OCI-LY3 (cell line): ENCODE results near the gene MUCL3.
"Not testable (repeated sequence)": the region's sequence is repeated elsewhere in the genome, so short reads cannot be mapped to it uniquely, and the experiment has no call there.

Experiments
- H2AFZ ChIP-seq: fragments of 200-600, 300-600 bp; shearing (Covaris generic); 2 replicates; pipeline ENCODE4 v1.6.0; 2014; ENCODE audit warnings: antibody characterized with exemption, low read depth, low read length
- H3K27ac ChIP-seq: fragments of 200-600, 300-600 bp; sonication (generic); 2 replicates; pipeline ENCODE4 v1.5.1; 2014; ENCODE audit warnings: mild to moderate bottlenecking, low read length, moderate library complexity, mixed read lengths
- H3K27me3 ChIP-seq: fragments of 200-600, 300-600 bp; sonication (generic); 2 replicates; pipeline ENCODE4 v1.6.1; 2014; ENCODE audit warnings: low read depth, low read length, mixed read lengths
- H3K36me3 ChIP-seq: fragments of 200-600, 300-600 bp; sonication (generic); replicated peaks from 2 replicates; pipeline ENCODE3; 2014; ENCODE audit warnings: low read depth, low read length, mixed read lengths
- H3K4me1 ChIP-seq: fragments of 300-600, 200-600 bp; sonication (generic); 2 replicates; pipeline ENCODE4 v1.6.1; 2014; ENCODE audit warnings: low read length, mixed read lengths
- H3K4me2 ChIP-seq: fragments of 200-600, 300-600 bp; sonication (generic); 2 replicates; pipeline ENCODE4 v1.6.1; 2014; ENCODE audit warnings: low read length, mixed read lengths
- H3K4me3 ChIP-seq: fragments of 300-600, 200-600 bp; sonication (generic); 2 replicates; pipeline ENCODE4 v1.5.1; 2014; ENCODE audit warnings: antibody characterized with exemption, mild to moderate bottlenecking, low read length, moderate library complexity
- H3K79me2 ChIP-seq: fragments of 300-600, 200-600 bp; shearing (Covaris generic); 2 replicates; pipeline ENCODE4 v1.6.1; 2014; ENCODE audit warnings: mild to moderate bottlenecking, low read length, mixed read lengths
- H3K9ac ChIP-seq: fragments of 300-600, 200-600 bp; shearing (Covaris generic); 2 replicates; pipeline ENCODE4 v1.6.0; 2014; ENCODE audit warnings: mild to moderate bottlenecking, low read length, moderate library complexity
- H3K9me3 ChIP-seq: fragments of 200-600, 300-600 bp; shearing (Covaris generic); 2 replicates; pipeline ENCODE4 v1.6.1; 2014; ENCODE audit warnings: low read length, mixed read lengths; ENCODE audit not compliant: insufficient read depth
- H4K20me1 ChIP-seq: fragments of 200-600, 300-600 bp; sonication (generic); 2 replicates; pipeline ENCODE4 v1.6.1; 2016; ENCODE audit warnings: low read length, mixed read lengths; ENCODE audit not compliant: insufficient read depth
- EZH2phosphoT487 ChIP-seq: fragments of 200-600 bp; shearing (Covaris generic); IDR thresholded peaks from 2 replicates; pipeline ENCODE4 v1.6.1; 2018; ENCODE audit warnings: antibody characterized with exemption, mixed run types, low read depth
- TF ChIP-seq, protein P1 (sequence below): fragments of 200-600, 300-600 bp; sonication (generic); IDR thresholded peaks from 2 replicates; pipeline ENCODE4 v1.5.1; 2014; ENCODE audit warnings: antibody characterized with exemption, low read length, low read depth

MUCL3 gene

GRCh38 chr6:30907758-30908591 is 32.8 kb upstream of the MUCL3 start, which contains the start of gene GTF2H4:
GTF2H4 (plus strand) TSS chr6:30908207.
- Histone ChIP-seq H4K20me1 (no peaks in the 10 kb centered on the region), H3K4me3 (peak within 1 kb of the TSS; percentile 99), H3K4me1 (peaks cover 7% of the 10 kb centered on the region), H3K4me2 (peak within 1 kb of the TSS; percentile 96), H3K79me2 (peaks cover 9% of the 10 kb centered on the region; the same call in 1 of the 2 replicates), H3K9ac (peak within 1 kb of the TSS; percentile 86), H2AFZ (peak within 1 kb of the TSS; percentile 92), H3K9me3 (no peaks in the 10 kb centered on the region), H3K36me3 (no peaks in the 10 kb centered on the region), H3K27ac (no peak within 1 kb of the TSS), H3K27me3 (no peaks in the 10 kb centered on the region)
- TF ChIP-seq, protein P1, sequence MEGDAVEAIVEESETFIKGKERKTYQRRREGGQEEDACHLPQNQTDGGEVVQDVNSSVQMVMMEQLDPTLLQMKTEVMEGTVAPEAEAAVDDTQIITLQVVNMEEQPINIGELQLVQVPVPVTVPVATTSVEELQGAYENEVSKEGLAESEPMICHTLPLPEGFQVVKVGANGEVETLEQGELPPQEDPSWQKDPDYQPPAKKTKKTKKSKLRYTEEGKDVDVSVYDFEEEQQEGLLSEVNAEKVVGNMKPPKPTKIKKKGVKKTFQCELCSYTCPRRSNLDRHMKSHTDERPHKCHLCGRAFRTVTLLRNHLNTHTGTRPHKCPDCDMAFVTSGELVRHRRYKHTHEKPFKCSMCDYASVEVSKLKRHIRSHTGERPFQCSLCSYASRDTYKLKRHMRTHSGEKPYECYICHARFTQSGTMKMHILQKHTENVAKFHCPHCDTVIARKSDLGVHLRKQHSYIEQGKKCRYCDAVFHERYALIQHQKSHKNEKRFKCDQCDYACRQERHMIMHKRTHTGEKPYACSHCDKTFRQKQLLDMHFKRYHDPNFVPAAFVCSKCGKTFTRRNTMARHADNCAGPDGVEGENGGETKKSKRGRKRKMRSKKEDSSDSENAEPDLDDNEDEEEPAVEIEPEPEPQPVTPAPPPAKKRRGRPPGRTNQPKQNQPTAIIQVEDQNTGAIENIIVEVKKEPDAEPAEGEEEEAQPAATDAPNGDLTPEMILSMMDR: no peak
- no peak for TF ChIP-seq EZH2phosphoT487

DNA sequence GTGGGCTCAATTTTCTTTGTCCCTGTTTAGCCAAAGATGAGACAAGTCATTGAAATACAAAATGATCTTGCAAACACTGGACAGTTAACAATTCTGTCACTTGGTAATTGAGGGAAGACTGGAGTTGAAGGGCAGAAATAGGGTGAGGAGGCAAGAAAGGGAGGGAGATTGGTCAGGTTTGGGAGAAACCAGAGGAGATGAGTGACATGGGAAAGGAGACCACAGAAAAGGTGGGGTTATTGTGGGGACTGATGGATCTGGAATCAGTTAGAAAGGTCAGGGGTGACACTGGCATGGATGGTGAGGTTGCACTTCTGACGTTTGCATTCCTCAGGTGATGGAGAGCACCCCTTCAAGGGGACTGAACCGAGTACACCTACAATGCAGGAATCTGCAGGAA is 32.1 kb upstream of the MUCL3 start:
- no peak overlapping the region for H2AFZ ChIP-seq
- H3K27me3 ChIP-seq: no peaks in the 10 kb centered on the region
- peaks cover 9% of the 10 kb centered on the region; the same call in 1 of the 2 replicates for H3K4me1 ChIP-seq
- H3K9ac ChIP-seq: peak overlapping the region; percentile 86
- peaks cover 9% of the 10 kb centered on the region; the same call in 1 of the 2 replicates for H3K79me2 ChIP-seq
- H3K27ac ChIP-seq: no peak overlapping the region
- peak overlapping the region; percentile 96 for H3K4me2 ChIP-seq
- TF ChIP-seq, protein P1: no peak
- no peak for TF ChIP-seq EZH2phosphoT487
- no peaks in the 10 kb centered on the region for H4K20me1 ChIP-seq
- H3K4me3 ChIP-seq: peak overlapping the region; percentile 99
- no peaks in the 10 kb centered on the region for H3K36me3 ChIP-seq
- H3K9me3 ChIP-seq: no peaks in the 10 kb centered on the region

DNA sequence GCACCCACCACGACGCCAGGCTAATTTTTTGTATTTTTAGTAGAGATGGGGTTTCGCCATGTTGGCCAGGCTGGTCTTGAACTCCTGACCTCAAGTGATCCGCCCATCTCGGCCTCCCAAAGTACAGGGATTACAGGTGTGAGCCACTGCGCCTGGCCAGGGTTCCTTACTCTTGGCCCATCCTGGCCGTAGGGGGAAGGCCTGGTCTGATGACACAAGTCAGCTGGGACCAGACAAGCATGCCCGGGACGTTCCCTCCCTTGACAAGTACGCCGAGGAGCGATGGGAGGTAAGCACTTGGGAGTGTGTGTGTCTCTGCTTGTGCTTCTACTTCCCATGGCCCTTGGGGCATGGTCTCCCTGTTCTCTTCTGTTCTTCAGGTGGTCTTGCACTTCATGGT is 30.3 kb upstream of the MUCL3 start:
- Histone ChIP-seq H3K79me2 (peaks cover 16% of the 10 kb centered on the region), H3K4me1 (peaks cover 18% of the 10 kb centered on the region)
- H3K4me3 ChIP-seq, H3K36me3 ChIP-seq, H3K9ac ChIP-seq, H3K27me3 ChIP-seq, H3K9me3 ChIP-seq, H4K20me1 ChIP-seq, H2AFZ ChIP-seq, H3K4me2 ChIP-seq, H3K27ac ChIP-seq: not testable (repeated sequence)

DNA sequence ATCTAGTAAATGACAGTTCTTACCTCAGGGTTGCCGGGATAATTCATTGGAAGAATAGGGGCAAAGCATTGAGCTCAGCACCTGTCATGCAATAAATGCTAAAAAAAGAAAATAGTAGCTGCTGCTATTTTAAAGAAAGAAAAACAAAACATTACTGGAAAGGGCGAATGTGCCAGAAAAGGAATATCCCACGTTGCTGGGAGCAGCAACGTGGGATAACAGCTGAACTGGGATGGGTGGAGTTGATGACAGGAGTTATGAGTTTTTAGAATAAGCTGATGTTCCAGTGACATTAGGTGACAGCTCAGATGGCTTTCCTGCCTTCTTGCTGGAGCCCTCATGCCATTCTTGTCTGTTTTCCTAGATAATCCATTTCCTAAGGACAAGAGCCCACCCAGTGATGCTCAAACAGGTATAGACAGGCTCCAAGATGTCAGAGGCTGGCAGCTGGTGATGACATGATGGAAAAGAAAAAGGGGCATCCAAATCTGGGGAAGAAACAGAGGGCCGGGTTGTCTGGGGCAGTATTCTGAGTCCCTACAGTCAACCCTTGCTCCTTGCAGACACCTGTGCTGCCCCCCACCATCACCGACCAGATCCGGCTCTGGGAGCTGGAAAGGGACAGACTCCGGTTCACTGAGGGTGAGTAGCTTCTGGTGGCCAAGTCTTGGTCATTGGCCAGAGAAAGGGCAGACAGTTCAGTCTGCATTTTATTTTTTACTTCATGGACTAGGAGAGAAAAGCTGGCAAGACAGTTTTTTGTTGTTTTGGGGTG is 27.8 kb upstream of the MUCL3 start:
- no peak overlapping the region for H3K9ac ChIP-seq
- no peak overlapping the region for H2AFZ ChIP-seq
- H3K36me3 ChIP-seq: no peaks in the 10 kb centered on the region
- no peaks in the 10 kb centered on the region for H3K9me3 ChIP-seq
- no peak overlapping the region for H3K27ac ChIP-seq
- H3K4me1 ChIP-seq: peaks cover 18% of the 10 kb centered on the region
- no peak overlapping the region for H3K4me3 ChIP-seq
- no peaks in the 10 kb centered on the region for H3K27me3 ChIP-seq
- H4K20me1 ChIP-seq: no peaks in the 10 kb centered on the region
- TF ChIP-seq, protein P1: no peak
- TF ChIP-seq EZH2phosphoT487: no peak
- peaks cover 16% of the 10 kb centered on the region for H3K79me2 ChIP-seq
- peak overlapping the region; percentile 100; the same call in 1 of the 2 replicates for H3K4me2 ChIP-seq
